Central memory CD8-positive, alpha-beta T cell (primary cell): Measurements from ENCODE around the gene SYNGR3.
"Not testable (repeated sequence)": the region's sequence is repeated elsewhere in the genome, so short reads cannot be mapped to it uniquely, and the experiment has no call there.

Source experiments
- ATAC-seq: fragments of 150-1000 bp; cut with Tn5 transposase; replicated peaks from 2 replicates; pipeline ENCODE4 v1.10.0; 2022; ENCODE audit warnings: mild to moderate bottlenecking, moderate FRiP score, moderate number of reproducible peaks; ENCODE audit not compliant: poor library complexity, severe bottlenecking; ENCODE audit errors: extremely low read depth
- DNase-seq, 2 donors: peaks; one replicate each; pipeline ENCODE4 v3.0.0; 2021; ENCODE audit warnings: low spot score in 2 of 2
- H3K27ac Mint-ChIP-seq: one replicate; pipeline ENCODE4 v1.8.0; 2022; ENCODE audit warnings: low read depth, mild to moderate bottlenecking, moderate library complexity, mixed read lengths
- H3K27me3 Mint-ChIP-seq: one replicate; pipeline ENCODE4 v1.8.0; 2022; ENCODE audit warnings: mixed read lengths
- H3K36me3 Mint-ChIP-seq: one replicate; pipeline ENCODE4 v1.8.0; 2022; ENCODE audit warnings: mild to moderate bottlenecking, moderate library complexity, mixed read lengths; ENCODE audit not compliant: insufficient read depth
- H3K4me1 Mint-ChIP-seq: one replicate; pipeline ENCODE4 v1.8.0; 2022; ENCODE audit warnings: mixed read lengths
- H3K4me3 Mint-ChIP-seq: one replicate; pipeline ENCODE4 v1.8.0; 2022; ENCODE audit warnings: mild to moderate bottlenecking, moderate library complexity, mixed read lengths
- H3K9me3 Mint-ChIP-seq: one replicate; pipeline ENCODE4 v1.8.0; 2022; ENCODE audit warnings: mixed read lengths

SYNGR3 gene

DNA sequence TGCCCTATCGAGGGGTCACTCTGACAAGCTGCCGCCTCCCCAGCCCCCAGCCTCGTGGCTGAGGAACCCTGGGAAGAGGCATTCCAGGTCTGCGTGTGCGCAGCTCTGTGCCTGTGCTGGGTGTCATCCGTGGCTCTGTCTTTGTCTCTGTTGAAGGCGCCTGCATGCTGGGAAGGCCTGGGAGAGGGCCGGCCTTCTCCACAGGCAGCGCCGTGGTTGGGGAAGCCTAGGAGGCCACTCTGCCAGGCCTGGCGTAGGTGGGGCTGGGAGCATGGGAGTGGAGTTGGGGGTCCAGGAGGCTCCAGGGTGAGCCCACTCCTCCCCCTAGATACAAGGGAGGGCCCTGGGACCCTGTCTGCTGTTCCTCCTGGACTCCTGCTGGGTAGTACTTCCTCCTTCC, 40.3 kb downstream of the SYNGR3 start:
- H3K4me1 Mint-ChIP-seq, result no peaks in the 10 kb centered on the region
- no peaks in the 10 kb centered on the region for H3K36me3 Mint-ChIP-seq
- DNase-seq, result no peak
- no peaks in the 10 kb centered on the region for H3K27me3 Mint-ChIP-seq
- H3K4me3 Mint-ChIP-seq, result no peak overlapping the region
- ATAC-seq, result no peak
- H3K27ac Mint-ChIP-seq, result no peak overlapping the region
- H3K9me3 Mint-ChIP-seq, result no peaks in the 10 kb centered on the region

DNA sequence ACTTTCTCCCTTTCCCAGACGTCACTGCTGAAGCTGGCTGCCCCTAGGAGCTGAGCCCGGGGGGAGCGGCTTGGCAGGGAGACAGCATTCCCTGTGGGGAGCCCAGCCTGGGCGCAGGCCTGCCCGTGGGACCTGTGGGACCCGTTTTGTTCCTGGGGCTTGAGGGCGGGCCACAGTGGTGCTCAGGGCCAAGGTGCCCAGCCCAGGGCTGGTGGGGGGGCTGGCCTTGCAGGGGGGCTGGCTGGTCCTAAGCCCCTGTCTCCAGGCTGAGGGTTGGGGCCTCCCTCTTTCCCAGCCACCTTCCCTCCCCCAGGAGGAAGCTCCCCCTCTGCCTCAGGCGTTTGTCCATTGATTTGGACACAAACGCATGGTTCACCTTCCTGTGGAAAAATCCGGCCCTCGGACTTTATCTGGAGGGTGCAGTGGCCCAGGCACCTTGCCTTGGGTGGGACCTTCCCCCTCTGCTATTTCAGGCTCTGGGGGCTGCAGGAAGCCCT, 41.4 kb downstream of the SYNGR3 start:
- ATAC-seq, result no peak
- Mint-ChIP-seq H3K27me3 (no peaks in the 10 kb centered on the region), H3K36me3 (no peaks in the 10 kb centered on the region), H3K4me1 (no peaks in the 10 kb centered on the region), H3K27ac (no peak overlapping the region), H3K4me3 (no peak overlapping the region), H3K9me3 (no peaks in the 10 kb centered on the region)
- no peak for DNase-seq

DNA sequence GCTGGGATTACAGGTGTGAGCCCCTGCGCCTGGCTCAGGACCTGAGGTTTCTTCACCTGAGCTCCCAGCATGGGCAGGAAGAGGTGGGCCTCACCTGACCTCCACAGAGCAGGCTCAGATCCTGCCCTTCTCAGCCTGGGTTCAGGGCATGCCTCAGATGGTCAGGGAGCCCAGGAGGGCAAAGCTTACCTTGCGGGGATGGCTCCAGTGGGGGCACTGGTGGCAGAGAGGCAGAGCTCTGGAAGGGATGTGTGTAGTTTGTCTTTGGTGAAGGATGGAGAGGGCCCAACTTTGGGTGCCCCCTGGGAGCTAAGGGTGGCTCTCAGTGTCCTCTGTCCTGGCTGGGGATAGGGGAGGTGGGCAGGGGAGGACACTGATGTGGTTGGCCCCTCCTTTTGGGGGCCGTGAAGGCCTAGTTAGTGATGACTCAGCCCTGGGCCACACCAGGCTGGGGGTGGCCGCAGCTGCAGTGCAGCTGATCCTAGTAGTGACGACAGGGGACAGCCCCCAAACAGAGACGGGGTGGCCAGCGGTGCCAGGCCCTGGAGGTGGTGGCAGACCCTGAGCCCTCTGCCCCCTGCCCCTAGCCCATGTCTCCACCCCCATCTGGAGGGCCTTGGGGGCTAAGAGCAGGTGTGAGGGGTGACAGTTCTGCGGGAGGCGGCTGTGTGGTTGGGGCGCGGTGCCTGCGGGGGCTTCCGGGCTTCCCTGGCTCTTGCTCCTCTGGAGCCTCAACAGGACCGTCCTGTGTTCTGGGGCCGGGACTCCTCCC, 42.7 kb downstream of the SYNGR3 start:
- ATAC-seq (no peak), DNase-seq (no peak)
- Mint-ChIP-seq H3K9me3 (no peaks in the 10 kb centered on the region), H3K4me3 (no peak overlapping the region), H3K27me3 (no peaks in the 10 kb centered on the region), H3K4me1 (no peaks in the 10 kb centered on the region), H3K36me3 (no peaks in the 10 kb centered on the region), H3K27ac (no peak overlapping the region)

DNA sequence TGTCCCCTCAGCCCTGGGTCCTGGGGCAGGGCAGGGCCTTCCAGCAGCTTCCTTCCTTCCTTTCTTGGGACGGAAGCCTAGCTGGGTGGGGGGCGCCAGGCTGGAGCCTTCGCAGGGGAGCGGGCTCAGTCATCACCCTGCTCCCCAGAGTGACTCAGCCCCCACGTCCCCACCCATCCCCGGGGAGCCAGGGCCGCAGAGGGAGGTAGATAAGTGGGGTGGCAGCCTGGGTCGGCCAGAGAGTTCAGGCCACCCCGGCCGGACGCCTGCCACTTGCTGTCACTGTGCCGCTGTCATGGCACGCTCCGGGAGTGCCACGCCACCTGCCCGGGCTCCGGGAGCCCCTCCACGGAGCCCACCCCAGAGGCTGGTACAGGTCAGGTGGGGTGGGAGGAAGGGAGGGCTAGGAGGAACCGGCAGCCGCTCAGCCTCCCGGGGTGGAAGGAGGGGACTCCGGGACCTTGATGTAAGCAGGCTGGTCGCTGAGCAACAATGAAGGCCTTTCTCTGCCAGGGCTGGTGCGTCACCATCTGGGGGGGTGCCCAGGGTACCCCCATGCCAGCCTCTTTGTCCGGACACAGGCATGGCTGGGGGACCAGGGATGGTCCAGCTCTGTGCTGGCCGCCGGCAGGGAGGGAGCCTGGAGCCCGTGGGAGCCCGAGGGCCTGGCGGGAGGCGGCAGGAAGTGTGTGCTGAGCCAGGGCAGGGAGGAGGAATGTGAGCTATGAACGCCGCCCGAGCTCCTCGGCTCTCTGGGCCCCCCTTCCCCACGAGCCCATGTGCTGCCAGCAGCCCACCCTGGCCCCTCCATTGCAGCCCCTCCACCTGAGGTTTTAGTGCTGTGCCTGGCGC, 43.5 kb downstream of the SYNGR3 start:
- H3K27ac Mint-ChIP-seq, result no peak overlapping the region
- H3K9me3 Mint-ChIP-seq, result no peaks in the 10 kb centered on the region

DNA sequence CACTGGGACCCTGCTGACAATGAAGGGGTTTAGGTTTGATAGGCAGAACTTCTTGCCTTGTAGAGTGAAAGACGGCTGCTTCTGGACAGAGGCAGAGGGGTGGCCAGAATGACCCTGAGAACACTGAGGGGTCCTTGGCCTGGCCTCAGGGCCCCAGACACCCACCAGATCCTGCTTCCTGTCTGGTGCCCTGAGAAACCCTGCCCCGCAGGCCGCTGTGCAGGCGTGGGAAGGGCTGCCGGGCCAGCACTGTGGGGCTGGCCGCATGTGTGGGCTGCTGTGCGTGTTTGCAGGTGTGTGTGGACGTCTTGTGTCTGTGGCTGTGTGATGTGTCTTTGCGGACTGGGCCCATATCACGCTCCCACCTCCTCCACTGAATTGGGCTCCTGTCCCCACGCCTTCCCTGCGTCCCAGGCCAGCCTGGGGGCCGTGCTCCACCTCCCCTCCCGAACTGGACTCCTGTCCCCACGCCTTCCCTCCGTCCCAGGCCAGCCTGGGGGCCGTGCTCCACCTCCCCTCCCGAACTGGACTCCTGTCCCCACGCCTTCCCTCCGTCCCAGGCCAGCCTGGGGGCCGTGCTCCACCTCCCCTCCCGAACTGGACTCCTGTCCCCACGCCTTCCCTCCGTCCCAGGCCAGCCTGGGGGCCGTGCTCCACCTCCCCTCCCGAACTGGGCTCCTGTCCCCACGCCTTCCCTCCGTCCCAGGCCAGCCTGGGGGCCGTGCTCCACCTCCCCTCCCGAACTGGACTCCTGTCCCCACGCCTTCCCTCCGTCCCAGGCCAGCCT, 44.3 kb downstream of the SYNGR3 start:
- not testable (repeated sequence) for H3K36me3 Mint-ChIP-seq, ATAC-seq, H3K4me1 Mint-ChIP-seq, H3K9me3 Mint-ChIP-seq, DNase-seq, H3K27ac Mint-ChIP-seq, H3K4me3 Mint-ChIP-seq, H3K27me3 Mint-ChIP-seq

More for the DNA sequence above, 43.5 kb downstream of the SYNGR3 start:
- H3K36me3 Mint-ChIP-seq, result no peaks in the 10 kb centered on the region
- ATAC-seq, result no peak
- no peak for DNase-seq
- H3K27me3 Mint-ChIP-seq, result no peaks in the 10 kb centered on the region
- no peak overlapping the region for H3K4me3 Mint-ChIP-seq
- no peaks in the 10 kb centered on the region for H3K4me1 Mint-ChIP-seq

DNA sequence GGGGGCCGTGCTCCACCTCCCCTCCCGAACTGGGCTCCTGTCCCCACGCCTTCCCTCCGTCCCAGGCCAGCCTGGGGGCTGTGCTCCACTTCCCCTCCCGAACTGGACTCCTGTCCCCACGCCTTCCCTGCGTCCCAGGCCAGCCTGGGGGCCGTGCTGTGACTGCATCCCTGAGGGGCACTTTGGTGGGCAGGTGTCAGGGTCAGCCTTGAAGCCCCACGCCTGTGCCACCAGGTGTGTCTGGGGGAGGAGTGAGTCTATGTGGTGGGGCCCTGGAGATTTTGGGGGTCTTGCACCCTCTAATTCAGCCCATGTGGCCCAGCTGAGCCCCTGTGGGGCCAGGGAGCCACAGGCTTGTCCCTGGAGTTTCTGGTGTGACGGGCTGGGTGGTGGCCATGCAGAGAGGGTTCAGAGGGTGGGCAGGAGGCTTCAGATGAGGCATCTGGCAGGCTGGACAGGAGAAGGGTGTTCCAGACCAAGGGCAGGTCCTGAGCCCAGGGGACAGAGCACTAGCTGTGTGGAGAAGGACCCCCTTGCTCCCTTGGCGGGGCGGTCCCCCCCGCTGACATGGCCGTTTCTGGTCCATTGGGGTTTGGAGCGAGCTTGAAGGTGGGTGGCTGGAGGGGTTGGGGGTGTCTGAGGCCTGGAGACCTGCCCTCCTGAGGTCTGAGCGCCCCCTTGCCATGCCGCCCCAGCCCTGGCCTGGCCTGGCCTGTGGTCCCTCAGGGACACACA, 45.1 kb downstream of the SYNGR3 start:
- no peak overlapping the region for H3K27ac Mint-ChIP-seq
- no peaks in the 10 kb centered on the region for H3K9me3 Mint-ChIP-seq
- ATAC-seq, result no peak

DNA sequence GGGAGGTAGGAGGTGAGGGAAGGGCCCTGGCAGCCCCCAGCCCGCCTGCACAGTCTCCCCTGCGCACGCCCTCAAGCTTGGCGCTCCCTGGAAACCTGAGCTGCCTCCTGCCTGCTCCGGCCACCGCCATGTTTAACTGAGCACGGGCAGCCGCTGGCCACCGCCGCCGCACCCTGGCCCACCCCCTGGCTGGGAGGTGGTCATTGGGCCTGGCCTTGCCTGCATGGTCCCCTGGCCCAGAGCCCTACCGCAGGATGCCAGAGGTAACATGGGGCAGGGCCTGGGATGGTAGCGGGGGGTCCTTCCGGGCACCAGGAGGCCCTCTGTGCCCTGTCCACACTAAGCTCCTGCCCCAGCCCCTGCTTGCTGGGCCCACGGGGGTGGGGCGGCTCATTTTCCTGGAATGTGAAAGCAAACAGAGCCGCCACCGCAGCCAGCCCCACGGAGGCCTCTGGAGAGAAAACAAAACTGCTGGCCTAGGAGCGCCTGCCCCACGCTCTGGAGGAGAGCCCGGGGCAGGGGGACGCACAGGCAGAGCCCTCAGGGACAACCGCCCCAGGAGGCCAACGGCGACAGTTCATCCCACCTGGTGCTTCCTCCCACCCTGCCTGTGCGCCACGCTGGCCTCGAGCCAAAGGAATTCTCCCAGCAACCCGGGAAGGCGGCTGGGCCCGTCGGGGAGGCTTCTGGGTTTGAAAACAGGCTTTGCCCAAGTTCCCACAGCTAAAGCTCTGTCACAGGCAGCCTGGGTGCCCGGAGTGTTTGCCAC, 45.8 kb downstream of the SYNGR3 start:
- no peak for ATAC-seq
- H3K27me3 Mint-ChIP-seq, result no peaks in the 10 kb centered on the region
- no peaks in the 10 kb centered on the region for H3K36me3 Mint-ChIP-seq
- DNase-seq, result no peak
- no peaks in the 10 kb centered on the region for H3K9me3 Mint-ChIP-seq
- no peak overlapping the region for H3K4me3 Mint-ChIP-seq
- no peaks in the 10 kb centered on the region for H3K4me1 Mint-ChIP-seq
- H3K27ac Mint-ChIP-seq, result no peak overlapping the region

More for the DNA sequence above, 45.1 kb downstream of the SYNGR3 start:
- no peak overlapping the region for H3K4me3 Mint-ChIP-seq
- H3K4me1 Mint-ChIP-seq, result no peaks in the 10 kb centered on the region
- DNase-seq, result no peak
- no peaks in the 10 kb centered on the region for H3K36me3 Mint-ChIP-seq
- no peaks in the 10 kb centered on the region for H3K27me3 Mint-ChIP-seq

DNA sequence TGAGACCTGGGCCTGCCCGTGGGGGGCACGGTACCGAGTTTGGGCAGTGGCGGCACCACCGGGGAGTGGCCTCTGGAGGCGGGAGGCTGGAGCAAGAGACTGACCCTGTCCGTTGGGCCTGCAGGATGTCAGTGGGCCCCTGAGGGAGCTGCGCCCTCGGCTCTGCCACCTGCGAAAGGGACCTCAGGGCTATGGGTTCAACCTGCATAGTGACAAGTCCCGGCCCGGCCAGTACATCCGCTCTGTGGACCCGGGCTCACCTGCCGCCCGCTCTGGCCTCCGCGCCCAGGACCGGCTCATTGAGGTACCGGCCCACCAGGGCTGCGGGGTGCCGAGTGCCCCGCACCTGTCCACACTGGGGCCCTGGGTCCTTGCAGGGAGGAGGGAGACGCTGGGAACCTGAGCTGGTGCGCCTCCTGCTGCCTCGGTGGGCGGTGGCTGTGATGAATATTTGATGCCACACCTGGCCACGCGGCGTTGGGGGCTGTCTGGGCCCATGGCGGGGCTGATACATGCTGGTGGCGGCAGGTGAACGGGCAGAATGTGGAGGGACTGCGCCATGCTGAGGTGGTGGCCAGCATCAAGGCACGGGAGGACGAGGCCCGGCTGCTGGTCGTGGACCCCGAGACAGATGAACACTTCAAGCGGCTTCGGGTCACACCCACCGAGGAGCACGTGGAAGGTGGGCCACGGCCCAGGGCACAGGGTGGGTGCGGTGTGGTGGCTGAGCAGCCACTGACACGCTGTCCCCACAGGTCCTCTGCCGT, 46.6 kb downstream of the SYNGR3 start:
- DNase-seq (no peak), ATAC-seq (no peak)
- no peaks in the 10 kb centered on the region for H3K9me3 Mint-ChIP-seq
- H3K36me3 Mint-ChIP-seq, result no peaks in the 10 kb centered on the region
- no peak overlapping the region for H3K27ac Mint-ChIP-seq
- no peaks in the 10 kb centered on the region for H3K27me3 Mint-ChIP-seq
- no peaks in the 10 kb centered on the region for H3K4me1 Mint-ChIP-seq
- no peak overlapping the region for H3K4me3 Mint-ChIP-seq

DNA sequence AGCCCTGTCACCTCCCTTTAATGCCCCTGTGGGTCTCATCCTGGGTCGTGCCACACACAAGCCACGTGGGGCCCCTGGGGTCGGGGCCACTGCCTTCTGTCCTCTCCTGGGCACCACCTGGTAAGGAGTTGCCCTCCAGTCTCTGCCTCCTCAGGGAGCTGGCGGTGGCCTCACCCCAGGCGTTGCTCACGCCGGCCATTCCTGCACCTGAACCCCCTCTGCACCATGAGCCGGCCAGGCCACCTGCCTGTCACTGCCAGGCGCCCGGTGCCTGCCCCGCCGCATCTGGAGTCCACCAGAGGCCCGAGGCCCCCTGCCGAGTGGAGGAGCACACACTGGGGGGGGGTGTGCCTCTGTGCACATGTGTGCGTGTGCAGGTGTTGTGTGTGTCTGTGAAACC, 47.3 kb downstream of the SYNGR3 start:
- H3K9me3 Mint-ChIP-seq, result no peaks in the 10 kb centered on the region
- H3K4me1 Mint-ChIP-seq, result no peaks in the 10 kb centered on the region
- H3K27ac Mint-ChIP-seq, result no peak overlapping the region
- DNase-seq, result no peak
- H3K4me3 Mint-ChIP-seq, result no peak overlapping the region
- no peaks in the 10 kb centered on the region for H3K36me3 Mint-ChIP-seq
- no peaks in the 10 kb centered on the region for H3K27me3 Mint-ChIP-seq
- no peak for ATAC-seq

DNA sequence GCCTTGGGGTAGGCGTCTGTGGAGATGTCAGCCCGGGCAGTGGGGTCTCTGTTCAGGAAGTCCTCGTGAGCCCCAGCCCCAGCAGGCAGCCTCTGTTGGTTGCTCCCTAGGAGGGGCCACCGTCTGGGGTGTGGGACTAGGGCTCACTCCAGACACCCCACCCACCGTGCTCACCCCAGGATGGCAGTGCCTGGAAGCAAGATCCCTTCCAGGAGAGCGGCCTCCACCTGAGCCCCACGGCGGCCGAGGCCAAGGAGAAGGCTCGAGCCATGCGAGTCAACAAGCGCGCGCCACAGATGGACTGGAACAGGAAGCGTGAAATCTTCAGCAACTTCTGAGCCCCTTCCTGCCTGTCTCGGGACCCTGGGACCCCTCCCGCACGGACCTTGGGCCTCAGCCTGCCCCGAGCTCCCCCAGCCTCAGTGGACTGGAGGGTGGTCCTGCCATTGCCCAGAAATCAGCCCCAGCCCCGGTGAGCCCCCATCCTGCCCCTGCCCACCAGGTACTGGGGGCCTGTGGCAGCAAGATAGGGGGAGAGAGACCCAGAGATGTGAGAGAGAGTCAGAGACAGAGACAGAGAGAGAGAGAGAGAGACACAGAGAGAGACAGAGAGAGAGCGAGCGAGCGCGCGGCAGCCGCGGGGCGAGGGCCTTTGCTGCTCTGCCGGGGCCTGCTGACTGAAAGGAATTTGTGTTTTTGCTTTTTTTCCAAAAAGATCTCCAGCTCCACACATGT, 48.0 kb downstream of the SYNGR3 start:
- H3K27ac Mint-ChIP-seq, result no peak overlapping the region
- ATAC-seq, result no peak
- no peak for DNase-seq
- H3K36me3 Mint-ChIP-seq, result no peaks in the 10 kb centered on the region
- H3K4me1 Mint-ChIP-seq, result no peaks in the 10 kb centered on the region
- H3K9me3 Mint-ChIP-seq, result no peaks in the 10 kb centered on the region
- no peak overlapping the region for H3K4me3 Mint-ChIP-seq
- no peaks in the 10 kb centered on the region for H3K27me3 Mint-ChIP-seq
